Measurements from ENCODE around the gene TSHZ3. TPM values are rescaled to one million over a fixed set of nuclear protein-coding genes. Genes with fewer than 3 reads are reported as not detected.

The TSHZ3 gene
- total and polyA plus RNA-seq, 2 of the 13 experiments (the other 11 are each of a cell fraction or from before 2014, with no cell fraction given), result not detected

DNA sequence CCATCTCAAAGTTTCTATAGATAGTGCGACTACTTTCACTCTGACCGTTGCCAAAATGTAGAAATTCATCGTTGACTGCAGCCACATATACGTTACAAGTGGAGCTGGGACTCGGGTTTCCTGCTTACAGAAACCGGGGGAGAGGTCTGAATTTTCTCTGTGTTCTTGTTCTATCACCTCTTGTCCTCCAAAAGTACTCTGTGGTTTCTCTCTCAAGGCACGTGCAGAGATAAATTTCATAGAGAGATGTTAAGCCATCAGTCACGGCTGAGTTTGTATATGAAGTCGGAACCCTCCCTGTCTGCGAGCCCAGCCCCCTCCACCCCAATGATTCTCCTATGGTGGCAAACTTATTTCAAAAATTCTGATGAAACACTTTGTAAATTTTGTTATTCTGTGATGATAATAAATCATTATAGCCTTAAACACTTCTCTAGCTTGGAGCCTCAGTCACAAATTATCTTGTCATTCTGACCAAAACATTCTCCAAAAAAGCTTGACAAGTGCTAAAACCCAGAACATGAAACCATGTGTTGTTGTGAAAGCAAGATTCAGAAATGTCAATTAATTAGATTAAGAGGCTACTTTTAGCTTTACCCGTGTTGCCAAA lies 87.5 kb downstream of the TSHZ3 start:
- intact Hi-C loops (cut with micrococcal nuclease; ENCODE audit: unreplicated experiment), result no loop called here
- Histone ChIP-seq H3K4me2 (ENCODE audit: low read depth, low read length) (no peak overlapping the region), H4K20me1 (ENCODE audit: insufficient read depth, low read length) (no peaks in the 10 kb centered on the region), H3K9me3 (ENCODE audit: low read length) (peaks cover 45% of the 10 kb centered on the region), H3K4me3 (replicated peaks in 1 of 3; ENCODE audit: insufficient read depth in 1 of 3, low read depth in 2 of 3, low read length in 3 of 3) (no peak overlapping the region), H3K79me2 (ENCODE audit: insufficient read depth, low read length) (no peaks in the 10 kb centered on the region), H2AFZ (ENCODE audit: low read length) (no peak overlapping the region), H3K27me3 (ENCODE audit: control insufficient read depth in 1 of 2, insufficient read depth in 2 of 2, low read length in 2 of 2) (no peaks in the 10 kb centered on the region), H3K9ac (ENCODE audit: insufficient read depth, low read depth, low read length) (no peak overlapping the region), H3K36me3 (replicated peaks in 1 of 2; ENCODE audit: control insufficient read depth in 1 of 2, insufficient read depth in 2 of 2, low read length in 2 of 2) (no peaks in the 10 kb centered on the region), H3K27ac (ENCODE audit: extremely low read length, insufficient read depth, low read length) (no peak overlapping the region), H3K4me1 (ENCODE audit: insufficient read depth, low read length) (no peaks in the 10 kb centered on the region)
- TF ChIP-seq CHD2 (IDR thresholded peaks at IDR 0.05; ENCODE audit: low read depth, low read length), result no peak
- TF ChIP-seq, protein P1, sequence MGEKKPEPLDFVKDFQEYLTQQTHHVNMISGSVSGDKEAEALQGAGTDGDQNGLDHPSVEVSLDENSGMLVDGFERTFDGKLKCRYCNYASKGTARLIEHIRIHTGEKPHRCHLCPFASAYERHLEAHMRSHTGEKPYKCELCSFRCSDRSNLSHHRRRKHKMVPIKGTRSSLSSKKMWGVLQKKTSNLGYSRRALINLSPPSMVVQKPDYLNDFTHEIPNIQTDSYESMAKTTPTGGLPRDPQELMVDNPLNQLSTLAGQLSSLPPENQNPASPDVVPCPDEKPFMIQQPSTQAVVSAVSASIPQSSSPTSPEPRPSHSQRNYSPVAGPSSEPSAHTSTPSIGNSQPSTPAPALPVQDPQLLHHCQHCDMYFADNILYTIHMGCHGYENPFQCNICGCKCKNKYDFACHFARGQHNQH (CRISPR knock-in tag; IDR thresholded peaks at IDR 0.05), result no peak
- TF ChIP-seq ZNF333 (CRISPR knock-in tag; IDR thresholded peaks at IDR 0.05; ENCODE audit: borderline replicate concordance), result no peak
- FAIRE-seq, result no peak
- no TSS peak for BruUV-seq (replicated peaks)
- 9% methylated on average over 11 of the region's 11 CpGs for WGBS (ENCODE audit: low lambda C conversion rate)
- no peak for ATAC-seq
- ChIA-PET POLR2A (no interaction called here), CTCF (ENCODE audit: low intra/inter-chr PET ratio, low total read pairs) (no interaction called here)
- no peak for DNase-seq (ENCODE audit: low spot score)
- in situ Hi-C loops (cut with HindIII; ENCODE audit: extremely low pct_ligation_motif_present, low pct_unique_long_range_greater_than_20kb), result no loop called here

DNA sequence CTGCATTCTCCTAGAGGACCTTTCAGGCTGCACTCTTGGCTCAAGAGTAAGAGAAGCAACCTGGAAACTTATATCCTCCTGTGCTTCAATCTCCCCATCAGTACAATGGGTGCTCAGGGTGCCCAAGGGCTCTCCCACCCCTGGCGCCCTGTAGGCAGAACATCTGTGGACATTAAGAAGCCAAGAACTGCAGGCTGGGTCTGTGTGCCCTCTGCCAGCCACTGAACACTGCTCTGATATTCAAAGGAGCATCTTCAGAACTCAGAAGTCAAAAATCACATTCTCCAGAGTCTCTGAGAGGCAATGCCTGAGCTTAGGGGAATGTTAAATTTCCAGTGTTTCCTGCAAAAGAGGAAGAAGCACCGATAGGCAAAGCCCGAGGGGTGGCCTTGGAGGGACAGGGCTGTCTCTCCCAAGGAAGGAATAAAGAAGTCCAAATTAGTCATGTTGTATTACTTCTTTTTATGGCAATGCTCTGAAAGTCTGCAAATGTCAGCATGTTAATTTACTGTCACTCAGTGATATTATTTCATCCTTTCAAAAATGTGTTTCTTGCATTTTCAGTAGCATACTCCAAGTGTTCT lies 88.1 kb downstream of the TSHZ3 start:
- no peaks in the 10 kb centered on the region for H4K20me1 ChIP-seq (ENCODE audit: insufficient read depth, low read length)
- BruUV-seq (replicated peaks), result no TSS peak
- H3K27me3 ChIP-seq (ENCODE audit: control insufficient read depth in 1 of 2, insufficient read depth in 2 of 2, low read length in 2 of 2), result no peaks in the 10 kb centered on the region
- H3K9ac ChIP-seq (ENCODE audit: insufficient read depth, low read depth, low read length), result no peak overlapping the region
- H3K4me3 ChIP-seq (replicated peaks in 1 of 3; ENCODE audit: insufficient read depth in 1 of 3, low read depth in 2 of 3, low read length in 3 of 3), result no peak overlapping the region
- ChIA-PET POLR2A (no interaction called here), CTCF (ENCODE audit: low intra/inter-chr PET ratio, low total read pairs) (no interaction called here)
- no peak overlapping the region for H3K27ac ChIP-seq (ENCODE audit: extremely low read length, insufficient read depth, low read length)
- no peak for FAIRE-seq
- in situ Hi-C loops (cut with HindIII; ENCODE audit: extremely low pct_ligation_motif_present, low pct_unique_long_range_greater_than_20kb) (no loop called here), intact Hi-C loops (cut with micrococcal nuclease; ENCODE audit: unreplicated experiment) (no loop called here)
- H3K9me3 ChIP-seq (ENCODE audit: low read length), result peaks cover 39% of the 10 kb centered on the region
- H3K4me2 ChIP-seq (ENCODE audit: low read depth, low read length), result no peak overlapping the region
- DNase-seq (ENCODE audit: low spot score), result no peak
- TF ChIP-seq ZNF83 (CRISPR knock-in tag; IDR thresholded peaks at IDR 0.05; ENCODE audit: borderline replicate concordance) (no peak), RBFOX2 (IDR thresholded peaks at IDR 0.05; ENCODE audit: low read depth, low read length) (no peak)
- 23% methylated on average over 2 of the region's 3 CpGs for WGBS (ENCODE audit: low lambda C conversion rate)
- H3K79me2 ChIP-seq (ENCODE audit: insufficient read depth, low read length), result no peaks in the 10 kb centered on the region
- no peaks in the 10 kb centered on the region for H3K36me3 ChIP-seq (replicated peaks in 1 of 2; ENCODE audit: control insufficient read depth in 1 of 2, insufficient read depth in 2 of 2, low read length in 2 of 2)
- no peaks in the 10 kb centered on the region for H3K4me1 ChIP-seq (ENCODE audit: insufficient read depth, low read length)
- no peak overlapping the region for H2AFZ ChIP-seq (ENCODE audit: low read length)
- ATAC-seq, result no peak

Data from HepG2 (cell line).